Thymus (tissue), 11 donors: ENCODE data around the gene PTCHD4. TPM values are rescaled to one million over a fixed set of nuclear protein-coding genes. Genes with fewer than 3 reads are reported as not detected.

Experiments used
- DNase-seq, 9 donors: peaks; one replicate each; pipeline ENCODE4 v3.0.0-alpha.2; 2013; ENCODE audit warnings: low spot score in 9 of 9, low read depth in 6 of 9, missing footprints in 1 of 9
- H3K27ac ChIP-seq, 2 donors: one replicate each; pipeline ENCODE4 v1.5.1; 2013; ENCODE audit warnings: control low read depth in 1 of 2, low read depth in 1 of 2, low read length in 1 of 2, mild to moderate bottlenecking in 1 of 2, moderate library complexity in 1 of 2
- H3K27me3 ChIP-seq, 2 donors: one replicate each; pipeline ENCODE4 v1.5.1; 2013; ENCODE audit warnings: low read length in 1 of 2; ENCODE audit not compliant: control insufficient read depth in 2 of 2, insufficient read depth in 1 of 2
- H3K36me3 ChIP-seq, 2 donors: one replicate each; pipeline ENCODE4 v1.5.1; 2013; ENCODE audit warnings: low read length in 1 of 2, mild to moderate bottlenecking in 1 of 2, moderate library complexity in 1 of 2; ENCODE audit not compliant: control insufficient read depth in 2 of 2, insufficient read depth in 2 of 2
- H3K4me1 ChIP-seq, 2 donors: one replicate each; pipeline ENCODE4 v1.5.1; 2013; ENCODE audit warnings: low read length in 2 of 2; ENCODE audit not compliant: control insufficient read depth in 2 of 2, insufficient read depth in 2 of 2
- H3K4me3 ChIP-seq, 2 donors: one replicate each; pipeline ENCODE4 v1.5.1; 2013; ENCODE audit warnings: low read length in 2 of 2, control low read depth in 1 of 2, mild to moderate bottlenecking in 1 of 2
- H3K9me3 ChIP-seq, 2 donors: one replicate each; pipeline ENCODE4 v1.5.1; 2013; ENCODE audit warnings: low read length in 1 of 2, mild to moderate bottlenecking in 1 of 2; ENCODE audit not compliant: control insufficient read depth in 2 of 2, insufficient read depth in 1 of 2
- WGBS: extraction: QIAGEN DNeasy Blood & Tissue Kit; methylation state at CpG from one replicate; pipeline ENCODE4 v1.1.7; 2013; 5-methylcytosine and 5-hydroxymethylcytosine counted together
- polyA plus RNA-seq: library from polyadenylated mRNA; stranded (reverse); fragments of 200-250 nt; gene quantifications from one replicate; pipeline ENCODE4 v1.2.3, GENCODE V29; 2013
- total RNA-seq: library from RNA; stranded (reverse); fragments of 120-200 nt; gene quantifications from one replicate; pipeline ENCODE4 v1.2.4, GENCODE V29; 2013
- donor health status: healthy.

Gene PTCHD4
- total and polyA plus RNA-seq, 2 donors = 0.07 to 0.09 TPM

DNA sequence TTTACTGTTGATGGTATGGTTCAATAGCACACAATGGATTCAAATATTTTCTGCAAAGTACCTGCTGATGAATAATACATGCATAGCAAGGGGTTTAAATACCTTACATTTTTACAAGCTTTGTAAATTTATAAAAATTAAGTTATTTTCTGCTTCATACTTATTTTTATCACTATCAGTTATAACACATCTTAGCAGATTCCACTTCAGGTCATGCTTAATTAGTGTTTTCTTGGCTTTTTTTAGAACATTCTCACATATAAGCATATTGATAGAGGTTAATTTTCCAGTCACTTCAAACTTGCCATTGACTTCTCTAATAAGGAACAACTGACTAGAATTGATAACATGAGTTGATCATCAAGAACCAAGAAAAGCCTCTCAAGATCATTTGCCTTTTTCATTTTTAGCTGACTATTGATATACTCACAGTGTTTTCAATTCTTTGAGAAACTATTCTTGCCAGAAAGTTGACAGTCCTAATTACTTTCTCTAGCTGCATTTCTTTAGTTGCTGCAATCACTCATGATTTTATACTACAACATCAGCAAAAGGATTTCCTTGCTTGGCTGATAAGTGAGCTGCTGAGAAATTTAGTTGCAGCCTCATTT, 25.8 kb downstream of the PTCHD4 start:
- Histone ChIP-seq H3K36me3 (no peaks in the 10 kb centered on the region), H3K9me3 (no peaks in the 10 kb centered on the region), H3K27me3 (no peaks in the 10 kb centered on the region), H3K27ac (no peak overlapping the region), H3K4me3 (no peak overlapping the region), H3K4me1 (no peaks in the 10 kb centered on the region)
- DNase-seq = no peak

- no peak overlapping the region for H3K27ac ChIP-seq
- H3K9me3 ChIP-seq = no peaks in the 10 kb centered on the region
- DNase-seq = no peak
- no peaks in the 10 kb centered on the region for H3K4me1 ChIP-seq
- no peaks in the 10 kb centered on the region for H3K36me3 ChIP-seq
- no peaks in the 10 kb centered on the region for H3K27me3 ChIP-seq
- H3K4me3 ChIP-seq = no peak overlapping the region
These were observed 26.8 kb downstream of the PTCHD4 start for GRCh38 chr6:48084201-48084600.

GRCh38 chr6:48080227-48081009, 30.6 kb downstream of the PTCHD4 start:
- Histone ChIP-seq H3K4me1 (no peaks in the 10 kb centered on the region), H3K4me3 (no peak overlapping the region), H3K36me3 (no peaks in the 10 kb centered on the region), H3K27me3 (no peaks in the 10 kb centered on the region), H3K27ac (no peak overlapping the region), H3K9me3 (no peaks in the 10 kb centered on the region)
- WGBS = 88% methylated on average over 4 of the region's 4 CpGs
- DNase-seq = no peak

GRCh38 chr6:48078120-48078519, 32.9 kb downstream of the PTCHD4 start:
- no peaks in the 10 kb centered on the region for H3K27me3 ChIP-seq
- H3K4me1 ChIP-seq = no peaks in the 10 kb centered on the region
- H3K4me3 ChIP-seq = no peak overlapping the region
- no peak for DNase-seq
- no peaks in the 10 kb centered on the region for H3K36me3 ChIP-seq
- no peak overlapping the region for H3K27ac ChIP-seq
- no peaks in the 10 kb centered on the region for H3K9me3 ChIP-seq

- Histone ChIP-seq H3K27me3 (no peaks in the 10 kb centered on the region), H3K9me3 (no peaks in the 10 kb centered on the region), H3K36me3 (no peaks in the 10 kb centered on the region), H3K4me3 (no peak overlapping the region), H3K27ac (no peak overlapping the region), H3K4me1 (no peaks in the 10 kb centered on the region)
- no peak for DNase-seq
These were observed 35.8 kb downstream of the PTCHD4 start for GRCh38 chr6:48075181-48075580.

DNA sequence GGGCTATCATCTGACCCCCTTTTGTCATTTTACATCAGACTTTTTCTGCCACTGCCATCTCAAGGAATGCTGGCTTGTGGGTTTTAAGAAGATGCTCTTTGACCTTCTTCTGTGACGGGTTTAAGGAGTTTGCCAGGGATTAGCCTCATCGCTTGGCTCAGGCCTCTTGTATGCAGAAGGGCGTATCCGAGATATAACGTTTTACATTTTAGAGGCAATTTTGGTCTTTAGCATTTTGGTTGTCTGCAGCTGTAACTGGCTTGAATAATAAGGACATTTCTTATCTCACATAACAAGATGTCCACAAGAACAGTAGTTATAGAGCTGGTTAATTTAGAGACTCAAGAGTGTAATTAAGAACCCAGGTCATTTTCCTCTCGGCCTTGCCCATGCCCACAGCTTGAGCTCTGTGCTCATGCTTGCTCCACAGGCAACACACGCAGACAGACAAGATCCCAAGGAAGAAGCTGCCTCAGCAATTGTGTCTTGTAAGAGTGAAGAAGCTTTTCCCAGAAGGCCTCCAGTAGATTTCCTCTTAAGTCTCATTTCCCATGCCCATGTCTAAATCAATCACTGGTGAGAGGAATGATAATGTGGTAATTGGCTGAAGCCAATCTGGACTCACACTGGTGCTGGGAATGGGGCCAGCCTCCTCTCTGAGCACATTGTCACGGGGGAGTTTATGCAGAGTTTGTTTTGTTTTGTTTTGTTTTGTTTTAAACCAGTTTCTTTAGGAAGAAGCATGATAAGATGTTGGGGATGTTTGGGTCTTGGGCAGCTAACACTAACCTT, 36.8 kb downstream of the PTCHD4 start:
- WGBS = 93% methylated on average over 8 of the region's 8 CpGs
- Histone ChIP-seq H3K4me3 (no peak overlapping the region), H3K9me3 (no peaks in the 10 kb centered on the region), H3K27ac (no peak overlapping the region), H3K4me1 (no peaks in the 10 kb centered on the region), H3K36me3 (no peaks in the 10 kb centered on the region), H3K27me3 (peaks cover 4 to 7% of the 10 kb centered on the region in 2 donors)
- DNase-seq = no peak

DNA sequence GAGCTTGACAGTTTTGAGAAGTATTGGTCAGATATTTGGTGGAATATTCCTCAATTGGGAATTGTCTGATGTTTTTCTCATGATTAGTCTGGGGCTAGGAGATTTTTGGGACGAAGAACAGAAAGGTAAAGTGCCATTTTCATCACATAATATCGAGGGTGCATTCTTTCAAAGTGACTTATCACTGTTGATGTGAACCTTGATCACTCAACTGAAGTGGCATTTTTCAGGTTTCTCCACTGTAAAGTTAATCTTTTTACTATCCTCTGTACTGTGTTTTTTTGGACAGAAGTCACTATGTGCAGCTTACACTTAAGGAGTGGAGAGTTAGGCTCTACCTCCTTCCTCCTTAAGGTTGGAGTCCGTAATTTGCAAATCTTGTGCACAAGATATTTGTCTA, 39.2 kb downstream of the PTCHD4 start:
- no peak overlapping the region for H3K27ac ChIP-seq
- H3K36me3 ChIP-seq = no peaks in the 10 kb centered on the region
- 91% methylated on average over 3 of the region's 3 CpGs for WGBS
- DNase-seq = no peak
- no peak overlapping the region for H3K4me3 ChIP-seq
- peaks cover 0 to 3% of the 10 kb centered on the region in 2 donors for H3K4me1 ChIP-seq
- peaks cover 12 to 26% of the 10 kb centered on the region in 2 donors for H3K27me3 ChIP-seq
- H3K9me3 ChIP-seq = peaks cover 0 to 1% of the 10 kb centered on the region in 2 donors

GRCh38 chr6:48069280-48069679, 41.7 kb downstream of the PTCHD4 start:
- peak in 1 of 9 donors; percentile 1 for DNase-seq

More at GRCh38 chr6:48069280-48069679, 41.7 kb downstream of the PTCHD4 start:
- Histone ChIP-seq H3K9me3 (peaks cover 0 to 1% of the 10 kb centered on the region in 2 donors), H3K27me3 (peaks cover 12 to 27% of the 10 kb centered on the region in 2 donors), H3K4me3 (no peak overlapping the region), H3K4me1 (peaks cover 0 to 3% of the 10 kb centered on the region in 2 donors), H3K36me3 (no peaks in the 10 kb centered on the region), H3K27ac (no peak overlapping the region)
- WGBS = 23% methylated on average over 11 of the region's 11 CpGs
